KBM-7 (cell line): ENCODE results near the gene SETD2.
A peak's percentile ranks its signal among the peaks of the same experiment; 100 is the strongest.

ENCODE experiments used
- DNase-seq: peaks from one replicate; pipeline ENCODE4 v3.0.0-alpha.2; 2015
- in situ Hi-C: fragments of 300-500 bp; cut with MboI; formaldehyde crosslinking; loops from 2 replicates; pipeline ENCODE4 v1.14.3; 2020; ENCODE audit warnings: low sequenced_read_pairs, low pct_unique_long_range_greater_than_20kb, mixed read lengths

Gene SETD2

DNA sequence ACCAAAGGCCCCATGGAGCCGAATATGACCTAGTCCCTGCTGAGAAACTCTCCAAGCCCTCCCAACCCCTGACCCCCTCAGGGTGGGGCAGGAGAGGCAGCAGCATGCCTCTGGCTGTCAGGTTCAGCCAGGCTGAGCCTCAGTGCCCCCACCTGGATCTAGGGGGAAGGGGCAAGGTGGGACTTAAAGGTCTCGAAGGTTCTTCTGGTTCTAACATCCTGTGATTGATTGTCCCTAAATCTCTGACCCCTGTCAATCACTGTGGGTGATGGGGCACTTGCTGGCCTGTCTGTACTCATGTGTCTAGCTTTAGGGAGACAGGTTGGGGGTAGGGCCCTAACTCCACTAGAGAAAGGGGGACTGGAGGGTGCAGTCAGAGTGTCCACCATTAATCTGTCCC is 170.6 kb downstream of the SETD2 start:
- DNase-seq: no peak

DNA sequence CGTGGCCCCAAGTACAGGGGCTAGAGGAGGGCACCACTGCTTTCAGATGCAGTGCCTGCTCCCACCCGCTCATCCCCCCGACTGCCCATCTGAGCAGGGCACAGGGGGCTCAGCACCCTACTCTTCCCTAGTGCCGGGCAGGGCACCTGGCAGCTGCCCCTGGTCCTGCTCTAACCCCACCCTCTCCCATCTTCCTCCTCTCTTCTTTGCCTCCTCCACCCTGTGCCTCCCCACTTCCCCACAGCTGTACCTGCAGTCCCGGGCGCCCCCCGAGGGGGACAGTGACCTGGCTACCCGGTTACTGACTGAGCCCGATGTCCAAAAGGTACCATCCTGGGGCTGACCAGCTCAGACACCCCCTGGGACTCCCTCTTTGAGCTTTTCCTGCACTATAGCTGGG is 171.7 kb downstream of the SETD2 start:
- no peak for DNase-seq
- in situ Hi-C loops: no loop called here

More for the DNA sequence above, 170.6 kb downstream of the SETD2 start:
- in situ Hi-C loops: no loop called here

DNA sequence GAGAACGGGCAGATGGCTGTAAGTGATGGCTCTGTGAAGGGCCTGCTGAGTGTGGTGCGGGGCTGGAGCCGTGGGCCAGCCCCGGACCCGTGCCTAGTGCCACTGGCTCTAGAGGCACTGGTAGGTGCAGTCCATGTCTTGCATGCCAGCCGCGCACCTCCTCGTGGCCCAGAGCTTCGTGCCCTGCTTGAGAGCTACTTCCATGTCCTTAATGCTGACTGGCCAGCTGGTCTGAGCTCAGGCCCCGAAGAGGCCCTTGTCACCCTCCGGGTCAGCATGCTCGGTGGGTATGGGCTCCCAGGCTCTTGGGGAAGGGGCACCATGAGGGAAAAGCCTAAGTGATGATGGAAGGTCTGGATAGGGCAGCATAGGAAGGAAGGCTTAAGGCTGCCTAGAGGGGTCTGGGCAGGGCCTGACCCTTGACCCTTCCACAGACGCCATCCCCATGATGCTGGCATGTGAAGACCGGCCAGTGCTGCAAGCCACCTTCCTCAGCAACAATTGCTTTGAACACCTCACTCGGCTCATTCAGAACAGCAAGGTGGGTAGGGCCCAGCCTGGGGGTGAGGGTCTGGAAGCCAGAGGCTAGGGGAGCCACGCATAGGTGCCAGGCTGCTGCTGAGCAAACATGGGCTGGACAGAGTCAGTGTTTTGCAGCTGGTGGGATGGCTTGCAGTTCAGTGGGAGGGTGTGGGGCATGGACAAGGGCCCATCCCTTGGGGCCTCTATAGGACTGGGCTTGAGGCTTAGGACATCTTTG is 172.3 kb downstream of the SETD2 start:
- in situ Hi-C loops: no loop called here
- no peak for DNase-seq

DNA sequence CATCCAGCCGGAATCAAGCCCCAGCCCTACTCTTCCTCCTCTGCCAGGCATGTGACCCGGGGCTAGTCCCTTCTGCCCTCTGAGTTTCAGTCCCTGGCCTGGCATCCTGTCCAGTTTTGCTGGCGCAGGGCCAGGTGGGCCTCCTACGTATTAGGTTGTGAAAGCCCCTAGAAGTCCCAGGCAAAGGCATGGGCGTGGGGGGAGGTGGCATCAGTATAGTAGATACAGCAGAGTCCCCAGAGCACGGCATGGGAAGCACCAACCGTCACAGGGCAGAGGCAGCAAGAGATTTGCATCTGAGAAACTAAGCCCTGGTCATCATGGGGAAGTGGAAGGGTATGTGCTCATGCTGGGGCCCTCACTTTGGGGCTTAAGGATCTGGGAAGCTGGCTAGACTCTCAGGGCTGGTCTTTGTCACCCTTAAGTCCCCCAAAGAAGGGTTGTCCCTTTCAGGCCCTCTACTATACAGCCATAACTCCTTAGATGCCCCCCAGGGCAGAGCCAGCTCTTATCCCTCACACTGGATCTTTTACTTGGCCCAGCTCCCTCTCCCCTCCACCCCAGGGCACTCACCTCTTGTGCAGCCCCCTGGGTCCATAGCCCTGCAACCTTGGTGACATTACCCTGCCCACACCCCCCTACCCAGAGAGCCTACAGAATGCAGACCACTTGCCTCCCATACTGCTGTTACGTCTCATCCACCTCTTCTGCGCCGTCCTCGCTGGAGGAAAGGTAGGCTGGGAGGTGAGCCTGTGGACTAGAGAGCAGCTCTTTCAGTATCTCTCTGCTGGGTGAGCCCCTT is 173.1 kb downstream of the SETD2 start:
- in situ Hi-C loops: no loop called here
- no peak for DNase-seq

DNA sequence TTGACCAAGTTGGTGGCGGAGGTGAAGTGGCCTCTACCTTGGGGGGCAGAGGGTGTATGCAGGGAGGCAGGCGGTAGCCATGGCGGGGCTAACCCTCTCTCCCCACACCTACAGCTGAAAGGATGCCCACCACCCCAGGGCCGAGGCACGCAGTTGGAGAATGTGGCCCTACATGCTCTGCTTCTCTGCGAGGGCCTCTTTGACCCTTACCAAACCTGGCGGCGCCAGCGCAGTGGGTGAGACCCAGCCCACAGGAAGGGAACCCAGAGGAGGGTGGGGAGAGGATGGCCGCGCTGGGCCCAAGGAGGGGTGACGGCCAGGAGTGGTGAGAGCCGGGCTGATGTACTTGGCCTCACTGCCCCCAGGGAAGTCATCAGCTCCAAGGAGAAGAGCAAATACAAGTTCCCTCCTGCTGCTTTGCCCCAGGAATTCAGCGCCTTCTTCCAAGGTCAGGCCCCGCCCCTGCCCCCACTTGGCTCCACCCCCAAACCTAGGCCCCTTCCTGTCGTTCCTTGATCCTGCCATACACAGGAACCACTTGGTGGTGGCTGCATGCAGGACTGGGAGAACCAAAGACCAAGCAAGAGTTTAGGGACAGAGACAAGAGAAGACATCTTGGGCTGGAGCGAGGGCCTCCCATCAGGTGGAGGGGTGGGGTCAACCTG is 174.6 kb downstream of the SETD2 start:
- DNase-seq: no peak
- in situ Hi-C loops: no loop called here

DNA sequence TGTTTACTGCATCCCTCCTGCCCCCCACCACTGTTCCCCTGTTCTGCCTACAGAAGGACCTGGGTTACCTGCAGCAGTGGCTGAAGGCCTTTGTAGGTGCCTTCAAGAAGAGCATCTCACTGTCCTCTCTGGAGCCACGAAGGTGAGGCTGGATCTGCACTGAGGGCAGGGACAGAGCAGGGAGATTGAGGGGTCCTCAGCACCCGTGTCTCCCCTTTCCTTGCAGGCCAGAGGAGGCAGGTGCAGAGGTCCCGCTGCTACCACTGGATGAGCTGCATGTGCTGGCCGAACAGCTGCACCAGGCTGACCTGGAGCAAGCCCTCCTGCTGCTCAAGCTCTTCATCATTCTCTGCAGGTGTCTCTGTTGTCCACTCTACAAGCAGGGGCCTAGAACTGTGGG is 175.3 kb downstream of the SETD2 start:
- DNase-seq: no peak
- in situ Hi-C loops: no loop called here

DNA sequence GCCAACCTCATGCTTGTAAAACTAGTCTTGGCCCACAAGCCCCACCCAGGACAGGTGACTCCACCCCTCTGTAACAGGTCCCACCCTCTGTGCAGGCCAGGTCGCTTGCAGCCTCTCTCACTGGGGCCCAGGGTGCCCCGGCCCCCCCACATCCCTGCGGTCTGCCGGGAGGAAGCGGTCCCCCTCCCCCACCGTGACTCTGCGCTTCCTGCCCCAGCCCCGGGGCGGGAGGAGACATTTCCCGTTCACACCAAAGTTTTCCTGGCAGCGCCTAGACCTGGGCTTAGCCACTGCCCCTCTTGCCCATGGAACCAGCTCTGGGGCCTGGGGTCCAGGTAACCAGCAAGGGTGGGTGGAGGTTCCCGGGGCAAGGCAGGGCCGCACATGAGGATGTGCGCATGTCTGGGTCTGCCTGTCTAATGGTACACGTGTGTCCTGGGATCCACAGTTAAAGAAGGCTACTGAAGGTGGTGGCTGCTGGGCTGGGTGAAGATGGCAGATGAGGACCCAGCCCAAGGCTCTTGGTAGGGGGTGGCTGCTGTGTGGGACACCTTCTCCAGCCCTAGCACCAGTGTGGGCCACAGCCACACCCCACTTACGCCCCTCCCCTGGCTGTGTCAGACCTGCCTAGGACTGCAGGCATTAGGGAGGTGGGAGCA is 176.0 kb downstream of the SETD2 start:
- in situ Hi-C loops: no loop called here
- peak; percentile 84 for DNase-seq

DNA sequence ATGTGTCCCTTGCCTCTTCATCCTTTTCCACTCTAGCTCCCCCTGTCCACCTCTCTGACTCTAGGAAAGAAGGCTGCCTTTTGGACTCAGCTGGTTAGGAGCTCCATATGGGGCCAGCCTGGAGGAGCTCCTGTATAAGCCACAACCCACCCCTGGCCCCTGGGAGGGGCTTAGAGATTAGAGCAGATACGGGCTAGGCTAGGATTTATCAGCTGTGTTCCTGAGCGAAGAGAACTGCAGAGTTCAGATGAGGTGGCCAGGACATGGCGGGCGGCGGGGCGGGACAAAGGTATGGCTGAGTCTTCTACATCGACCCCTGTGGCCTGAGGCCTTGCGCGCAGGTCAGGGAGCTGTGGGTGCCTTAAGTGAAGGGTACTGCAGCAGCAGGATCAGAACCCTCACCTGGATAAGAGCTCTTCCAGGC is 176.6 kb downstream of the SETD2 start:
- in situ Hi-C loops: no loop called here
- no peak for DNase-seq

DNA sequence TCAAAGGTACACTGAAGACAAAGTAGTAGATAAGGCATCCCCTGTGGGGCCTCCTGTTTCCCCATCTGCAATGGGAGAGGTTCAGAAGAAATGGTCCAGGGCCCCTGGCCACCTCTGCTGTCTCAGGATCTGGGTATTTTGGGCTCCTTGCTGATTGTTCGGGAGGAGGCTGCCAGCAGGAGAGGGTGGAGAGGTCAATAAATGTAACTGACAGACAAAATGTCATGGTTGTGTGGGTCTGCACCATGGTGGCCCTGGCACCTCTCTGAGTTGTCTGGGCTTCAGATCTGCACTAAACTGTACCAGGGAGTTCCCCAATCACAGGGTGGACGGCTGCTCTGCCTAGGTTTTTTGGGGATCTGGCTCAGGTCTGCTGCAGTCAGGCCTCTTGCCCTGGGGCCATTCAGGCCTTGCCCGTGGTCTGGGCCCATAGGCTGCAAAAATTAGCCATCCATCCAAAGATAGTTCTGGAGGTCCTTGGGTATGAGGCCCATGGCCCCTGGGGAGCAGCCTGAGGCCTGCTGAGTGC is 177.1 kb downstream of the SETD2 start:
- in situ Hi-C loops: no loop called here
- no peak for DNase-seq

DNA sequence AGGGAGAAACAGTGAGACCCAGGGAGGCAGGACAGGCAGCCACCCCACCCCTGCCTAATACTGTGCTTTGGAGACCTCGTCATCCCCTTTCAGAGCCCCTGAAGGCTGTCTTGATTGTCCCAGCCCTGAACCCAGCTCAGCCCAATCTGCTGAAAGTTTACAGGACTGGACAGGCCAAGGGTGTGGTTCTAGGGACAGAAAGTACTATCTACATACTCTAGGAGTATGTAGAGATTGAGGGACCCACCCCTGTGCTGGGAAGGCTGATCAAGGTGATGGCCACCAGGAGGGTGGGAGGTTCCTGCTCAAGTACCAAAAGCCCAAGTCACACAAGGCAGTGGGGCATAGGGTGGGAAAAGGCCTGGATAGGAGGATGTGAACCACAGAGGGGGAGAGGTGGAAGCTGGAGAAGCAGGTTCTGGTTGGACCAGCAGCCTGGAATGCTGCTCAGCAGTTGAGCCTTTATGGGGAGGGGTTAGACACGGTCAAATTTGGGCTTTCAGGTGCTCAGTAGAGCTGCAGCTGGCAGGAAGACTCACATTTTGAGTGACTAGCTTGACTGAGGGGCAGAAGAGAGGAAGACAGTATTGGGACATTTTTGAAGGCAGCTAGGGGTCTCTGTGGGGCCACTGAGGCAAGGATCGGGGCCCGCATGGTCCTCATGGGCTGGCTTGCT is 177.7 kb downstream of the SETD2 start:
- DNase-seq: no peak
- in situ Hi-C loops: no loop called here

DNA sequence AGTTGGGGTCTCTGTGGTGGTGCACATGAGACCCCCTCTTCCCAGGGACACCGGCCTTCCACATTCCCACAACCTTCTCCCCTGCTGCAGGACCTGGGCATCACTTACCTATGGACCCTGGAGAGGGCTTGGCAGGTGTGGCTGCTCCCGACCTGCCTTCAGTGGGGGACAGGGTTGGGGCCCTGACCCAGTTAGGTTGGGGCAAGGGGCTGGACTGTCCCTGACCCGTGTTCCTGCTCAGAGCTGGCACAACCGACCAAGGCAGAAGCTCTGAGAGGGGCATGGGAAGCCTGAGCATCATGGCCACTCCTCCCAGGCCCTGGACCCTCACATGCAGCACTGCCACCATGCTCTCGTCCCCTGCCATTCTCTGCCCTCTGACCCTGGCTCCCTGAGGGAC is 178.3 kb downstream of the SETD2 start:
- in situ Hi-C loops: no loop called here
- DNase-seq: no peak

DNA sequence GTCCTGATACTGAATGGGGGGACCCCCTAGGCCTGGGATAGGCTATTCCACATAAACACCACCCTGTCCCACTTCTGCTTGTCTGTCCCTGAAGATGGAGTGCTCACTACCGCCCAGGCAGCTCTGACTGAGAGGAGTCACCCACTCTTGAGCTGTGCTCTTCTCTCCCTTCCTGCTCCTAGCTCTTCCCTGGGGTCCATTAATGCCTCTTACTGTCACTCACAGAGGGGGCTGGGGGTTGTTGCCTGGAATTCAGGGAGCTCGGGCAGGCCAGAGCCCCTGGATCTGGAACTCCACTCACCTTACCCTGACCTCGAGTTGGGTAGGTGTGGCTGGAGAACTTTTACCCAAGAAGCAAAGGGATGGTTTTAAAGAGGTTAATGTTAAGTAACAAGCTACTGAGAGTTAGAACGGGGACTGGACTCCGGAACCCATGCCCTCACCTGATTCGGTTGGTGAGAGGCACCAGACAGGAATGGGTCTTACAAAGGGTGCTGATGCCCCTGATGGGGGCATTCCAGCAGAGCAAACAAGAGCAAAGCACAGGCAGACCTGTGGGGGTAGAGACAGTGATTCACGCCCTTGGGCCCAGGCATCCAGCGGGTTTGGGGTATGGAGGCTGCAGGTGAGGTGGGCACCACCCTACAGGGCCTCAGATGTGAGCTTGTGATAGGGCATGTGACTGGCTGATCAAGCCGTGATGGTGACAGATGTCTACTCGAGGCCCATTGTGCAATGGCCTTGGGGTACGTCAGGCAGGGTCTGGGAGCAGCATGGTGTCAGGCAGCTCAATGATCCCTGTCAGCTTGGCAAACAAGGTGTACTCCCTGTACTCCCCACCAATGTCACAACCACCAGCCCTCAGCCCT is 179.1 kb downstream of the SETD2 start:
- in situ Hi-C loops: no loop called here
- no peak for DNase-seq

DNA sequence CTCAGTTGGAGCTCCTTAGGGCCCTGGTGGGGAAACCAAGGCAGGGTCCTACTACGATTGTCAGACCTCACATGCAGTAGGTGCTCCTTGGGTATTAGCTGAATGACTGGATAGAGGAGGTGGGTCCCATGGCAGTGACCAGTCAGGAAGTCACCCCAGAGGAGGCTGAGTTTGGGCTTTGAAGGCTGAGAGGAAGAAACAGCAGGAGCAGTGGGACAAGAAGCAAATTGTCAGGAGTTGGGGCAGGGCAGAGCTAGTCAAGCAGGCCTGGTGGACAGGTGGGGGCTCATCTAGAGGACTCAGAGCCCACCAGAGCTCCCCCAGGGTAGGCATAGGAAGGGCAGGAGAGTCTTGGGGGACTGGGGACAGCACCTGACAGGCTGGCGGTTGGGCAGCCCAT is 181.4 kb downstream of the SETD2 start:
- no peak for DNase-seq
- in situ Hi-C loops: no loop called here

DNA sequence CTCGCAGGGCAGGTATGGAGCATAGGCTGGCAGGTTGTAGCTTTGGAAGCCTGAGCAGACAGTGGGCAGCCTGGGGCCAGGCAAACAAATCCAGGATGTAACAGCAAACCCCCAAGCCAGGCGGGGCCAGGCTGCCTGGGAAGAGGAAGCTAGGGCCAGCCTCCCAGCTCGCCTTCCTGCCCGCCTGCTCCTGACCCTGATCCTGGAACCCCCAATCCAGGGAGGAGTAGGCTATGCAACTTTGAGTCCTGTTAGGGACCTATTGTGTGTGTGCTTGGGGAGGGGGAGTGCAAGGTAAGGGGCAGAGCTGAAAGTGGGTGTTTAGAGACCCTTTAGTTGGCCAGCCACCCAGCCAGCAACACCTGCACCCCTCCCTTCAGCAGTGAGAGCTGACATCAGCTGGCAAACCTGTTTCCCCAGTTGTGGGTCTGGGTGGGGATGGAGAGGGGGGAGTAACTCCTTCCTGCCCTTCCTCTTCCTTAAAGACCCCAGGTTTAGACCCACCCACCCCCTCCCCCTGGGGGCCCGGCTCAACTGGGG is 181.9 kb downstream of the SETD2 start:
- DNase-seq: peak; percentile 44
- in situ Hi-C loops: no loop called here

DNA sequence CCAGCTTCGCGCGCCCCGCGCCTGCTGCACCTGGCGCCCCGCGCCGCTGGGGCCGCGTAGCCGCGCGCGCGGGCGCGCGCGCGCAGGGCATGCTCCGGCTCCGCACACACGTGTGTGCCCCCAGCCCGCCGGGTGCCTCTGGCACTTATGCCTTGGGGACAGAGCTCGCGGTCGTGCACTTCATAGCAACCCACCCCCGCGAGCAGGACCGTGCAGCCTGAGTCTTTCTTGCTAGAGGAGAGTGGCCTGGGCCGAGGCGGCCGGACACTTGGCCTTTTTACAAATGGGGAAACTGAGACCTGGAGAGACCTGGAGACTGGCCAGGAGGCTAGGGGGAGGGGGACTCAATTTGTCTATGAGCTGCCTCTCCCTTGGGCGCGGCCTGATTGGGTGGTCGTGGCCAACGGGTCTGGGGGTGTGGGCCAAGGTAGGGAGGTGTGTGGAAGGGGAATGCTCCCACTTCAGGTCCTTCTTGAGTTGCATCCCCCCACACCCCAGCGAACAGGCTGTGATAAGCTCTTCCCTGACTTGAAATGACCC is 183.9 kb downstream of the SETD2 start:
- in situ Hi-C loops: no loop called here
- no peak for DNase-seq

DNA sequence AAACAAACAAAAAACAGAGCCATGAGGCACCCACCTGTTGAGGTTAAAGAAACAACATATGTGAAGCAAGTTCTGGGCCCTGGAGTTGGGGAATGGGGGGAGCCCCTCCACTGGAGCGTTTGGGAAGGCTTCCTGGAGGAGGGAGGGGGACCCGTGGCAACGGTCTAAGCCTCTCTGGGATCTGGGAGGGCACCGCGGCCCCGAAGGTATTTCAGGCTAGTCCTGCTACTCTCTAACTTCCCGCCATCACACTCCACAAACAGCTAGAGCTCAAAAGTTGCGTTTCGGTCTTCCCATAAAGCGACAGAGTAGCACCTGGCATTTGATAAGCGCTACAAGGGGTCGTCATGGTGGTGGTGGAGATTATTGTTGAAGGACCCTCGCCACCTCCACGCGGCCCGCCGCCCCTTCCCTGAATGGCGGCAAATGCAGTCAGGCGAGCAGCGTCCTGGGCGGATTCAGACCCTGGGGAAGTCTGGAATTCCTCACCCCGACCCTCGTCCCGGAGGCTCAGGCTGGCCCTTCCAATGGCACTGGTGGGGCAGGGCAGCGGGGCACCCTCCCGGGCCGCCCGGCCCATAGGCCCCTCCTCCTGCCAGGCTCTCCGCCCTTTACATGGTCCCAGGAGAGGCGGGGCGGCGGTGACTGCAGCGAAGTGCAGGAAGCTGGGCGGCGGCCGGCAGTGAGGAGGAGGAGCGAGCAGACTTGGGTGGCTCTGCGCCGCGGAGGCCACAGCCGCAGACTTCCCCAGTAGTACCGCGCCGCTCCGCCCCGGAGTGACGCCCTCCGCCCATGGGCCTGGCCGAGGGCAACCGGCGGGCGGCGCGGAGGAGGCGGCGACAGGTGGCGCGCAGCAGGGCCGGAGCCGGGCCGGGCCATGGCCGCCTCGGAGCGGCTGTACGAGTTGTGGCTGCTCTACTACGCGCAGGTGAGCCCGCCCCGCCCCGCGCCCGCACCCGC is 184.6 kb downstream of the SETD2 start, which contains the start of gene NBEAL2:
NBEAL2 (plus strand) TSS at position 682 of the 960 bp plus-strand sequence; CDS start at position 878, 196 bp downstream.
- in situ Hi-C loops: no loop called here
- peak; percentile 96 for DNase-seq
